ENCODE data around the gene DNAJC25. TPM values are rescaled to one million over a fixed set of nuclear protein-coding genes. Genes with fewer than 3 reads are reported as not detected.
"Not testable (repeated sequence)": the region's sequence is repeated elsewhere in the genome, so short reads cannot be mapped to it uniquely, and the experiment has no call there.

DNAJC25 gene
- total and polyA plus RNA-seq, 4 experiments from 2014 or later = 1.9 to 5.6 (median 3.9) TPM

GRCh38 chr9:111662576-111663300, 31.6 kb downstream of the DNAJC25 start:
- intact Hi-C loops (cut with micrococcal nuclease) = no loop called here
- CTCF ChIA-PET (ENCODE audit: partially characterized antibody) = interaction anchor here (0.6 kb wide), 1 partner anchor 34 kb away, joined by 3 read pairs; no protein-coding TSS in a partner anchor
- peaks cover 6% of the 10 kb centered on the region for H3K36me3 ChIP-seq (ENCODE audit: insufficient read depth, low read length)
- H3K4me1 ChIP-seq (ENCODE audit: insufficient read depth, low read length) = peaks cover 36% of the 10 kb centered on the region
- H3K27me3 Mint-ChIP-seq = no peaks in the 10 kb centered on the region
- no peaks in the 10 kb centered on the region for H3K9me3 ChIP-seq (ENCODE audit: control insufficient read depth in 1 of 2, low read length in 2 of 2)
- peaks cover 21 to 44% (median 31%) of the 10 kb centered on the region in 4 donors for H3K4me1 Mint-ChIP-seq
- H3K27me3 ChIP-seq (ENCODE audit: insufficient read depth, low read length) = no peaks in the 10 kb centered on the region
- peak overlapping the region; percentile 68 to 98 (median 94) for H3K27ac Mint-ChIP-seq
- DNase-seq = peak in 4 of 5 donors; percentile 6 to 45 (median 20)
- no peaks in the 10 kb centered on the region for H3K9me3 Mint-ChIP-seq
- peak overlapping the region; percentile 43 to 76 for H3K4me3 ChIP-seq (ENCODE audit: low read length in 2 of 2)
- peak overlapping the region; percentile 58 for H3K27ac ChIP-seq (ENCODE audit: low read depth, low read length)
- POLR2A ChIA-PET (ENCODE audit: partially characterized antibody) = interaction anchor here (0.9 to 1.7 kb wide), 4 partner anchors 32 to 717 kb away, joined by 3 to 13 read pairs (median 8); partner anchors contain the start of genes DNAJC25, ECPAS and HSDL2
- H3K4me3 Mint-ChIP-seq = peak overlapping the region; percentile 90 to 97 (median 94)
- peaks cover 6 to 22% of the 10 kb centered on the region in 2 donors for H3K36me3 Mint-ChIP-seq

- Mint-ChIP-seq H3K4me1 (peaks cover 21 to 44% (median 31%) of the 10 kb centered on the region in 4 donors), H3K9me3 (no peaks in the 10 kb centered on the region), H3K27ac (peak overlapping the region; percentile 68 to 98 (median 94)), H3K36me3 (peaks cover 6 to 26% of the 10 kb centered on the region in 2 donors), H3K27me3 (no peaks in the 10 kb centered on the region), H3K4me3 (peak overlapping the region; percentile 90 to 97 (median 94))
- Histone ChIP-seq H3K27ac (ENCODE audit: low read depth, low read length) (peak overlapping the region; percentile 58), H3K27me3 (ENCODE audit: insufficient read depth, low read length) (no peaks in the 10 kb centered on the region), H3K4me3 (ENCODE audit: low read length in 2 of 2) (no peak overlapping the region), H3K36me3 (ENCODE audit: insufficient read depth, low read length) (peaks cover 6% of the 10 kb centered on the region), H3K9me3 (ENCODE audit: control insufficient read depth in 1 of 2, low read length in 2 of 2) (no peaks in the 10 kb centered on the region), H3K4me1 (ENCODE audit: insufficient read depth, low read length) (peaks cover 36% of the 10 kb centered on the region)
- ChIA-PET POLR2A (ENCODE audit: partially characterized antibody) (interaction anchor here (0.8 to 1.5 kb wide), 2 partner anchors 32 to 33 kb away, joined by 6 to 11 read pairs; partner anchors contain the start of gene DNAJC25), CTCF (ENCODE audit: partially characterized antibody) (interaction anchor here (0.6 to 0.7 kb wide), 2 partner anchors 34 to 1257 kb away, joined by 3 read pairs; no protein-coding TSS in a partner anchor)
- no peak for DNase-seq
- intact Hi-C loops (cut with micrococcal nuclease) = no loop called here
Observed at GRCh38 chr9:111663301-111663823, 32.2 kb downstream of the DNAJC25 start.

- H3K36me3 ChIP-seq (ENCODE audit: insufficient read depth, low read length) = peaks cover 6% of the 10 kb centered on the region
- H3K4me1 ChIP-seq (ENCODE audit: insufficient read depth, low read length) = peaks cover 17% of the 10 kb centered on the region
- Mint-ChIP-seq H3K36me3 (peaks cover 17 to 33% of the 10 kb centered on the region in 2 donors), H3K4me3 (no peak overlapping the region), H3K27me3 (no peaks in the 10 kb centered on the region), H3K9me3 (no peaks in the 10 kb centered on the region), H3K27ac (no peak overlapping the region), H3K4me1 (peaks cover 10 to 20% (median 15%) of the 10 kb centered on the region in 4 donors)
- ChIA-PET POLR2A (ENCODE audit: partially characterized antibody) (no interaction called here), CTCF (ENCODE audit: partially characterized antibody) (no interaction called here)
- H3K9me3 ChIP-seq (ENCODE audit: control insufficient read depth in 1 of 2, low read length in 2 of 2) = no peaks in the 10 kb centered on the region
- DNase-seq = no peak
- H3K4me3 ChIP-seq (ENCODE audit: low read length in 2 of 2) = no peak overlapping the region
- no peak overlapping the region for H3K27ac ChIP-seq (ENCODE audit: low read depth, low read length)
- no peaks in the 10 kb centered on the region for H3K27me3 ChIP-seq (ENCODE audit: insufficient read depth, low read length)
- intact Hi-C loops (cut with micrococcal nuclease) = no loop called here
Observed at GRCh38 chr9:111668026-111668573, 37.0 kb downstream of the DNAJC25 start.

GRCh38 chr9:111668601-111669000, 37.5 kb downstream of the DNAJC25 start:
- POLR2A ChIA-PET (ENCODE audit: partially characterized antibody); H3K4me3 Mint-ChIP-seq; CTCF ChIA-PET (ENCODE audit: partially characterized antibody); intact Hi-C loops (cut with micrococcal nuclease); DNase-seq; H3K36me3 ChIP-seq (ENCODE audit: insufficient read depth, low read length); H3K9me3 ChIP-seq (ENCODE audit: control insufficient read depth in 1 of 2, low read length in 2 of 2); H3K27ac ChIP-seq (ENCODE audit: low read depth, low read length); H3K4me3 ChIP-seq (ENCODE audit: low read length in 2 of 2); H3K27ac Mint-ChIP-seq; H3K9me3 Mint-ChIP-seq; H3K27me3 Mint-ChIP-seq; H3K27me3 ChIP-seq (ENCODE audit: insufficient read depth, low read length): not testable (repeated sequence)
- H3K36me3 Mint-ChIP-seq = peaks cover 12 to 30% of the 10 kb centered on the region in 2 donors
- peaks cover 5 to 15% (median 10%) of the 10 kb centered on the region in 4 donors for H3K4me1 Mint-ChIP-seq
- peaks cover 12% of the 10 kb centered on the region for H3K4me1 ChIP-seq (ENCODE audit: insufficient read depth, low read length)

GRCh38 chr9:111674319-111674718, 43.2 kb downstream of the DNAJC25 start:
- Histone ChIP-seq H3K4me1 (ENCODE audit: insufficient read depth, low read length) (no peaks in the 10 kb centered on the region), H3K27ac (ENCODE audit: low read depth, low read length) (no peak overlapping the region), H3K36me3 (ENCODE audit: insufficient read depth, low read length) (peaks cover 4% of the 10 kb centered on the region), H3K27me3 (ENCODE audit: insufficient read depth, low read length) (no peaks in the 10 kb centered on the region), H3K4me3 (ENCODE audit: low read length in 2 of 2) (no peak overlapping the region), H3K9me3 (ENCODE audit: control insufficient read depth in 1 of 2, low read length in 2 of 2) (no peaks in the 10 kb centered on the region)
- Mint-ChIP-seq H3K36me3 (peaks cover 32 to 36% of the 10 kb centered on the region in 2 donors), H3K27ac (no peak overlapping the region), H3K9me3 (no peaks in the 10 kb centered on the region), H3K4me3 (no peak overlapping the region), H3K27me3 (no peaks in the 10 kb centered on the region), H3K4me1 (no peaks in the 10 kb centered on the region)
- CTCF ChIA-PET (ENCODE audit: partially characterized antibody) = no interaction called here
- no peak for DNase-seq
- POLR2A ChIA-PET (ENCODE audit: partially characterized antibody) = interaction anchor here (1.2 to 1.3 kb wide), 2 partner anchors 13 to 43 kb away, joined by 3 read pairs; partner anchors contain the start of genes DNAJC25 and GNG10
- intact Hi-C loops (cut with micrococcal nuclease) = no loop called here

- Mint-ChIP-seq H3K27ac (no peak overlapping the region), H3K4me3 (no peak overlapping the region), H3K4me1 (no peaks in the 10 kb centered on the region), H3K27me3 (no peaks in the 10 kb centered on the region), H3K36me3 (peaks cover 20 to 29% of the 10 kb centered on the region in 2 donors), H3K9me3 (no peaks in the 10 kb centered on the region)
- POLR2A ChIA-PET (ENCODE audit: partially characterized antibody) = no interaction called here
- no peaks in the 10 kb centered on the region for H3K4me1 ChIP-seq (ENCODE audit: insufficient read depth, low read length)
- CTCF ChIA-PET (ENCODE audit: partially characterized antibody) = no interaction called here
- no peak for DNase-seq
- no peak overlapping the region for H3K27ac ChIP-seq (ENCODE audit: low read depth, low read length)
- H3K27me3 ChIP-seq (ENCODE audit: insufficient read depth, low read length) = no peaks in the 10 kb centered on the region
- peaks cover 4% of the 10 kb centered on the region for H3K36me3 ChIP-seq (ENCODE audit: insufficient read depth, low read length)
- no peaks in the 10 kb centered on the region for H3K9me3 ChIP-seq (ENCODE audit: control insufficient read depth in 1 of 2, low read length in 2 of 2)
- no peak overlapping the region for H3K4me3 ChIP-seq (ENCODE audit: low read length in 2 of 2)
- intact Hi-C loops (cut with micrococcal nuclease) = no loop called here
Observed at GRCh38 chr9:111676116-111676515, 45.0 kb downstream of the DNAJC25 start.

GRCh38 chr9:111678293-111678692, 47.2 kb downstream of the DNAJC25 start:
- ChIA-PET POLR2A (ENCODE audit: partially characterized antibody) (no interaction called here), CTCF (ENCODE audit: partially characterized antibody) (no interaction called here)
- no peak overlapping the region for H3K27ac Mint-ChIP-seq
- no peak for DNase-seq
- H3K27me3 ChIP-seq (ENCODE audit: insufficient read depth, low read length) = no peaks in the 10 kb centered on the region
- no peaks in the 10 kb centered on the region for H3K9me3 Mint-ChIP-seq
- peaks cover 4% of the 10 kb centered on the region for H3K36me3 ChIP-seq (ENCODE audit: insufficient read depth, low read length)
- peaks cover 19 to 28% of the 10 kb centered on the region in 2 donors for H3K36me3 Mint-ChIP-seq
- no peaks in the 10 kb centered on the region for H3K9me3 ChIP-seq (ENCODE audit: control insufficient read depth in 1 of 2, low read length in 2 of 2)
- intact Hi-C loops (cut with micrococcal nuclease) = no loop called here
- no peaks in the 10 kb centered on the region for H3K4me1 ChIP-seq (ENCODE audit: insufficient read depth, low read length)
- H3K27me3 Mint-ChIP-seq = no peaks in the 10 kb centered on the region
- H3K4me3 ChIP-seq (ENCODE audit: low read length in 2 of 2) = no peak overlapping the region
- no peak overlapping the region for H3K4me3 Mint-ChIP-seq
- H3K4me1 Mint-ChIP-seq = no peaks in the 10 kb centered on the region
- no peak overlapping the region for H3K27ac ChIP-seq (ENCODE audit: low read depth, low read length)

Measured in CD4-positive, alpha-beta memory T cell (primary cell).